ENCODE results near the gene TOR1AIP2. TPM values are rescaled to one million over a fixed set of nuclear protein-coding genes. Genes with fewer than 3 reads are reported as not detected.
"Not testable (repeated sequence)": the region's sequence is repeated elsewhere in the genome, so short reads cannot be mapped to it uniquely, and the experiment has no call there.

The TOR1AIP2 gene
- total RNA-seq, 2 experiments from 2014 or later = 71.6 to 72.7 TPM

DNA sequence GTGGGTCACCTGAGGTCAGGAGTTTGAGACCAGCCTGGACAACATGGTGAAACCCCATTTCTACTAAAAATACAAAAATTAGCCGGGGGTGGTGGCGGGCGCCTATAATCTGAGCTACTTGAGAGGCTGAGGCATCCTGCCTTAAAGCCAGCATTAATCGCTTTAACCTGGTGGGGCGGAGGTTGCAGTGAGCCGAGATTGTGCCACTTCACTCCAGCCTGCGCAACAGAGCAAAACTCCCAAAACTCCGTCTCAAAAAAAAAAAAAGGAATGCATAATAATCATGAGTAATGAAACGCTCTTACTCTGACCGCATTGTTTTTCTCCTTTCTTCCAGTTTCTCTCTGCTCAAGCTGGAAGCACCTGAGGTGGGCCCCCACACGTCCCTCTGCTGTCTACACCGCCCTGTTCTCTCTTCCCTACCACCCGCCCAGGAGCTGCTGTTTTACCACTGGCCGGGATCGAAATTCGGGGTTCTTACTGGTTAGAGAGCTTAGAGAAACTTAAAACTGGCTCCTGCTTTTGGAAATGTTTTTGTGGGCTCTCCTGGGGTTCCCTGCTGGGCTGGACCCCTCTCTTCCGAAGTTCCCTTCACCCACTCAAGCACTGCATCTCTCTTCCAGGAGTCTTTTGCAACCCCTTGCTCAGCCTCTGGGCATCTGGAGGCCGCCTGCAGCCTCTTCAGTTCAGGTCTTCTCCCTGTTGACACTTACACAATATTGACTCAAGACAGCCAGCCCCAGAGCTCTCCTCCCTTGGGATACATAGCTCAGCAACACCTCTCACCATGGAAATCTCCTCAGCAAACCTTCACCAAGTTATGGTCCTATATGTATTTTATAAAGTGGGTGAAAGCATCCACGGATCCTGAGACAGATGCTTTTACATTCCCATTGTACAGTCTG is 72.1 kb downstream of the TOR1AIP2 start:
- H3K4me1 ChIP-seq (ENCODE audit: insufficient read depth, low read length) = peaks cover 4% of the 10 kb centered on the region
- Mint-ChIP-seq H3K9me3 (no peaks in the 10 kb centered on the region), H3K4me1 (ENCODE audit: low read depth) (peaks cover 5% of the 10 kb centered on the region), H3K4me3 (no peak overlapping the region), H3K36me3 (ENCODE audit: low read depth) (no peaks in the 10 kb centered on the region), H3K27me3 (peaks cover 5% of the 10 kb centered on the region), H3K27ac (no peak overlapping the region)
- ChIA-PET CTCF (interaction anchor here (1.2 to 1.3 kb wide), 2 partner anchors 9 to 100 kb away, joined by 4 to 5 read pairs; no protein-coding TSS in a partner anchor), POLR2A (interaction anchor here (0.7 kb wide), 1 partner anchor 1898 kb away, joined by 4 read pairs; no protein-coding TSS in a partner anchor)
- no peak for DNase-seq
- ATAC-seq (ENCODE audit: poor library complexity) = no peak
- H3K27me3 ChIP-seq (ENCODE audit: control insufficient read depth in 1 of 2, insufficient read depth in 2 of 2, low read length in 2 of 2) = no peaks in the 10 kb centered on the region
- intact Hi-C loops (cut with DNase I, micrococcal nuclease) = loop anchor here in 1 of 2 experiments (5.0 to 10.0 kb wide), 2 partner anchors 372 to 551 kb away; no protein-coding TSS in a partner anchor
- no peak overlapping the region for H3K4me3 ChIP-seq (ENCODE audit: low read length)
- H3K27ac ChIP-seq (ENCODE audit: low read depth in 1 of 2, low read length in 2 of 2) = no peak overlapping the region
- no peaks in the 10 kb centered on the region for H3K9me3 ChIP-seq (ENCODE audit: control insufficient read depth in 1 of 2, insufficient read depth in 1 of 2, low read length in 2 of 2)
- H3K36me3 ChIP-seq (ENCODE audit: insufficient read depth, low read length) = no peaks in the 10 kb centered on the region
- TF ChIP-seq, protein P1, sequence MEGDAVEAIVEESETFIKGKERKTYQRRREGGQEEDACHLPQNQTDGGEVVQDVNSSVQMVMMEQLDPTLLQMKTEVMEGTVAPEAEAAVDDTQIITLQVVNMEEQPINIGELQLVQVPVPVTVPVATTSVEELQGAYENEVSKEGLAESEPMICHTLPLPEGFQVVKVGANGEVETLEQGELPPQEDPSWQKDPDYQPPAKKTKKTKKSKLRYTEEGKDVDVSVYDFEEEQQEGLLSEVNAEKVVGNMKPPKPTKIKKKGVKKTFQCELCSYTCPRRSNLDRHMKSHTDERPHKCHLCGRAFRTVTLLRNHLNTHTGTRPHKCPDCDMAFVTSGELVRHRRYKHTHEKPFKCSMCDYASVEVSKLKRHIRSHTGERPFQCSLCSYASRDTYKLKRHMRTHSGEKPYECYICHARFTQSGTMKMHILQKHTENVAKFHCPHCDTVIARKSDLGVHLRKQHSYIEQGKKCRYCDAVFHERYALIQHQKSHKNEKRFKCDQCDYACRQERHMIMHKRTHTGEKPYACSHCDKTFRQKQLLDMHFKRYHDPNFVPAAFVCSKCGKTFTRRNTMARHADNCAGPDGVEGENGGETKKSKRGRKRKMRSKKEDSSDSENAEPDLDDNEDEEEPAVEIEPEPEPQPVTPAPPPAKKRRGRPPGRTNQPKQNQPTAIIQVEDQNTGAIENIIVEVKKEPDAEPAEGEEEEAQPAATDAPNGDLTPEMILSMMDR (IDR thresholded peaks at IDR 0.05) = no peak

DNA sequence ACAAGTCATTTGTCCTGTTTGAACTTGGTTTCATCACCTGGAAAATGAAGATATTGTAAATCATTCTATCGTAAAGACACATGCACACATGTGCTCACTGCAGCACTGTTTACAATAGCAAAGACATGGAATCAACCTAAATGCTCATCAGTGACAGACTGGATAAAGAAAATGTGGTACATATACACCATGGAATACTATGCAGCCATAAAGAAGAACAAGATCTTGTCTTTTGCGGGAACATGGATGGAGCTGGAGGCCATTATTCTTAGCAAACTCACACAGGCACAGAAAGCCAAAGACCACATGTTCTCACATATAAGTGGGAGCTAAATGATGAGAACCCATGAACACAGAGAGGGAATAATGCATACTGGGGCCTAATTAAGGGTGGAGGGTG is 73.2 kb downstream of the TOR1AIP2 start:
- H3K4me1 ChIP-seq (ENCODE audit: insufficient read depth, low read length); H3K9me3 Mint-ChIP-seq; H3K36me3 ChIP-seq (ENCODE audit: insufficient read depth, low read length); H3K4me3 ChIP-seq (ENCODE audit: low read length); H3K27ac Mint-ChIP-seq; DNase-seq; H3K4me3 Mint-ChIP-seq; H3K9me3 ChIP-seq (ENCODE audit: control insufficient read depth in 1 of 2, insufficient read depth in 1 of 2, low read length in 2 of 2); H3K4me1 Mint-ChIP-seq (ENCODE audit: low read depth); H3K27me3 ChIP-seq (ENCODE audit: control insufficient read depth in 1 of 2, insufficient read depth in 2 of 2, low read length in 2 of 2); POLR2A ChIA-PET; H3K36me3 Mint-ChIP-seq (ENCODE audit: low read depth); H3K27ac ChIP-seq (ENCODE audit: low read depth in 1 of 2, low read length in 2 of 2); ATAC-seq (ENCODE audit: poor library complexity); H3K27me3 Mint-ChIP-seq: not testable (repeated sequence)
- CTCF ChIA-PET = interaction anchor here (1.3 kb wide), 1 partner anchor 98 kb away, joined by 4 read pairs; no protein-coding TSS in a partner anchor
- intact Hi-C loops (cut with DNase I, micrococcal nuclease) = loop anchor here in 1 of 2 experiments (10.0 kb wide), 1 partner anchor 550 kb away; no protein-coding TSS in a partner anchor

DNA sequence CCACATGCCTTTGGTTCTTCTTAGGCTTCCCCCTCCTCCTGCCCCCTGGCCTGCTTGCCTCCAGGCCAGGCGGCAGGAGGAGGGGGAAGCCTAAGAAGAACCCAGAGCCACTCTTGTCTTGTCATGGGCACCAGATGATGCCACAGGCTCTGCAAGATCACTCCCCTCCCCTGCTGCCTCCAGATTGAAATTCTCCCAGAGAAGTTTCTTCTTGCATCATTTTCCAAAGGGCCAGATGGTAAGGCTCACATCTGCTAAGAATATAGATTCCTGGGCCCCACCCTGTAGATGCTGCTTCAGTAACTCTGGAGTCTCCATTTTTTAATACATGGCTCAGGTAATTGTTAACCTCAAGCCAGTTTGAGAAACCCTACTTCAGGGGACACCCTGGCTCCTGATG is 73.7 kb downstream of the TOR1AIP2 start:
- Histone ChIP-seq H3K27me3 (ENCODE audit: control insufficient read depth in 1 of 2, insufficient read depth in 2 of 2, low read length in 2 of 2) (no peaks in the 10 kb centered on the region), H3K27ac (ENCODE audit: low read depth in 1 of 2, low read length in 2 of 2) (no peak overlapping the region), H3K4me1 (ENCODE audit: insufficient read depth, low read length) (no peaks in the 10 kb centered on the region), H3K4me3 (ENCODE audit: low read length) (no peak overlapping the region), H3K36me3 (ENCODE audit: insufficient read depth, low read length) (no peaks in the 10 kb centered on the region), H3K9me3 (ENCODE audit: control insufficient read depth in 1 of 2, insufficient read depth in 1 of 2, low read length in 2 of 2) (no peaks in the 10 kb centered on the region)
- DNase-seq = no peak
- ChIA-PET CTCF (no interaction called here), POLR2A (no interaction called here)
- TF ChIP-seq, protein P1 (IDR thresholded peaks at IDR 0.05) = no peak
- H3K9me3 Mint-ChIP-seq = no peaks in the 10 kb centered on the region
- ATAC-seq (ENCODE audit: poor library complexity) = no peak
- H3K4me1 Mint-ChIP-seq (ENCODE audit: low read depth) = no peaks in the 10 kb centered on the region
- intact Hi-C loops (cut with DNase I, micrococcal nuclease) = loop anchor here in 1 of 2 experiments (10.0 kb wide), 1 partner anchor 549 kb away; no protein-coding TSS in a partner anchor
- H3K36me3 Mint-ChIP-seq (ENCODE audit: low read depth) = no peaks in the 10 kb centered on the region
- H3K4me3 Mint-ChIP-seq = no peak overlapping the region
- no peaks in the 10 kb centered on the region for H3K27me3 Mint-ChIP-seq
- no peak overlapping the region for H3K27ac Mint-ChIP-seq

Measured in CD4-positive, alpha-beta T cell (primary cell).